Measurements from ENCODE around the gene TMPRSS11E.

DNA sequence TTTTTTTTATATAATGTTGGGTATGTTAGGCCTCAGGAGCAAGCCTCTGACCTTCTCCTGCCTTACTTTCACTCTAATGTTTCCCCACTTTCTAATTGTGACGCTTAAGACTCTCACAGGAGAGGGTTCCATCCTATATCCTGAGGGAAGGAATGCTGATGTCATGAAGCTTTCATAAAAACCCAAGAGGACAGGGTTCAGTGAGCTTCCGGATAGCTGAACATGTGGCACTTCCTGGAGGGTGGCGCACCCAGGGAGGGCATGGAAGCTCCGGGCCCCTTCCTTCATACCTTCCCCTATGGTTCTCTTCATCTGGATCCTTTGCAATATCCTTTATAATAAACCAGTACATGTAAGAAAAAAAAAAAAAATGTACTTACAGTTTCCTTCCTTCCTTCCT, 48.0 kb upstream of the TMPRSS11E start:
- TF ChIP-seq, protein P1, sequence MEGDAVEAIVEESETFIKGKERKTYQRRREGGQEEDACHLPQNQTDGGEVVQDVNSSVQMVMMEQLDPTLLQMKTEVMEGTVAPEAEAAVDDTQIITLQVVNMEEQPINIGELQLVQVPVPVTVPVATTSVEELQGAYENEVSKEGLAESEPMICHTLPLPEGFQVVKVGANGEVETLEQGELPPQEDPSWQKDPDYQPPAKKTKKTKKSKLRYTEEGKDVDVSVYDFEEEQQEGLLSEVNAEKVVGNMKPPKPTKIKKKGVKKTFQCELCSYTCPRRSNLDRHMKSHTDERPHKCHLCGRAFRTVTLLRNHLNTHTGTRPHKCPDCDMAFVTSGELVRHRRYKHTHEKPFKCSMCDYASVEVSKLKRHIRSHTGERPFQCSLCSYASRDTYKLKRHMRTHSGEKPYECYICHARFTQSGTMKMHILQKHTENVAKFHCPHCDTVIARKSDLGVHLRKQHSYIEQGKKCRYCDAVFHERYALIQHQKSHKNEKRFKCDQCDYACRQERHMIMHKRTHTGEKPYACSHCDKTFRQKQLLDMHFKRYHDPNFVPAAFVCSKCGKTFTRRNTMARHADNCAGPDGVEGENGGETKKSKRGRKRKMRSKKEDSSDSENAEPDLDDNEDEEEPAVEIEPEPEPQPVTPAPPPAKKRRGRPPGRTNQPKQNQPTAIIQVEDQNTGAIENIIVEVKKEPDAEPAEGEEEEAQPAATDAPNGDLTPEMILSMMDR (conservative IDR thresholded peaks at IDR 0.05 in 1 of 2, IDR thresholded peaks at IDR 0.05 in 1 of 2; ENCODE audit: low read depth in 1 of 2, low read length in 2 of 2): no peak
- no peak for TF ChIP-seq EZH2 (IDR thresholded peaks at IDR 0.05; ENCODE audit: low read length, missing control alignments)
